ENCODE results near the gene CEACAM18. TPM values are rescaled to one million over a fixed set of nuclear protein-coding genes. Genes with fewer than 3 reads are reported as not detected.

Gene CEACAM18
- total and polyA plus RNA-seq, 11 donors: not detected

- intact Hi-C loops (cut with DNase I): no loop called here
- no peaks in the 10 kb centered on the region for H3K36me3 ChIP-seq
- DNase-seq (no peak), ATAC-seq (no peak)
- peaks cover 0 to 22% (median 0%) of the 10 kb centered on the region in 12 donors for H3K4me1 ChIP-seq
- no peaks in the 10 kb centered on the region for H3K9me3 ChIP-seq
- H3K27me3 ChIP-seq: peaks cover 0 to 26% (median 12%) of the 10 kb centered on the region in 9 donors
- no peak overlapping the region for H3K4me3 ChIP-seq
- TF ChIP-seq CTCF (IDR thresholded peaks at IDR 0.05): no peak
- TF ChIP-seq POLR2A (IDR thresholded peaks at IDR 0.05): no peak
- no peak overlapping the region for H3K27ac ChIP-seq
- 60 to 64% (median 62%) methylated on average over 4 of the region's 4 CpGs for WGBS, 4 donors
Measured at GRCh38 chr19:51467864-51468544, 10.3 kb upstream of the CEACAM18 start.

- no peaks in the 10 kb centered on the region for H3K36me3 ChIP-seq
- no peak overlapping the region for H3K4me3 ChIP-seq
- no peak for ATAC-seq
- WGBS, 4 donors: 56 to 79% (median 77%) methylated on average over 2 of the region's 2 CpGs
- H3K9me3 ChIP-seq: no peaks in the 10 kb centered on the region
- peaks cover 0 to 30% (median 14%) of the 10 kb centered on the region in 9 donors for H3K27me3 ChIP-seq
- H3K4me1 ChIP-seq: peaks cover 0 to 19% (median 0%) of the 10 kb centered on the region in 12 donors
- DNase-seq: no peak
- intact Hi-C loops (cut with DNase I): no loop called here
- H3K27ac ChIP-seq: no peak overlapping the region
- TF ChIP-seq CTCF (IDR thresholded peaks at IDR 0.05) (no peak), POLR2A (IDR thresholded peaks at IDR 0.05) (no peak)
Measured at GRCh38 chr19:51468545-51468920, 9.8 kb upstream of the CEACAM18 start.

GRCh38 chr19:51469162-51469561 lies 9.2 kb upstream of the CEACAM18 start:
- ATAC-seq (no peak), DNase-seq (no peak)
- Histone ChIP-seq H3K4me1 (peaks cover 0 to 19% (median 0%) of the 10 kb centered on the region in 12 donors), H3K9me3 (no peaks in the 10 kb centered on the region), H3K36me3 (no peaks in the 10 kb centered on the region), H3K27ac (no peak overlapping the region), H3K4me3 (no peak overlapping the region), H3K27me3 (peaks cover 0 to 34% (median 14%) of the 10 kb centered on the region in 9 donors)
- whole genome bisulfite sequencing, 4 donors: 42 to 54% (median 50%) methylated on average over 4 of the region's 4 CpGs
- TF ChIP-seq CTCF (IDR thresholded peaks at IDR 0.05) (no peak), POLR2A (IDR thresholded peaks at IDR 0.05) (no peak)
- intact Hi-C loops (cut with DNase I): no loop called here

GRCh38 chr19:51469629-51470028 lies 8.7 kb upstream of the CEACAM18 start:
- DNase-seq (no peak), ATAC-seq (no peak)
- intact Hi-C loops (cut with DNase I): loop anchor here in 7 of 10 donors (5.0 to 10.0 kb wide), 4 partner anchors 188 to 315 kb away; no protein-coding TSS in a partner anchor
- H3K27ac ChIP-seq: no peak overlapping the region
- no peak for TF ChIP-seq CTCF (IDR thresholded peaks at IDR 0.05)
- TF ChIP-seq POLR2A (IDR thresholded peaks at IDR 0.05): no peak
- no peaks in the 10 kb centered on the region for H3K9me3 ChIP-seq
- 60 to 83% (median 66%) methylated on average over 1 of the region's 1 CpG for WGBS, 4 donors
- H3K4me3 ChIP-seq: no peak overlapping the region
- H3K27me3 ChIP-seq: peaks cover 0 to 34% (median 11%) of the 10 kb centered on the region in 9 donors
- peaks cover 0 to 19% (median 0%) of the 10 kb centered on the region in 12 donors for H3K4me1 ChIP-seq
- H3K36me3 ChIP-seq: no peaks in the 10 kb centered on the region
